HepG2 (cell line): ENCODE measurements around the gene TGM1. TPM values are rescaled to one million over a fixed set of nuclear protein-coding genes. Genes with fewer than 3 reads are reported as not detected.

ENCODE experiments used
- ESRRA ChIP-seq: sonication (generic); formaldehyde crosslinking; IDR thresholded peaks from 2 replicates; pipeline ENCODE4 v1.5.1; 2020; ENCODE audit warnings: mild to moderate bottlenecking, low read depth, missing genetic modification reagents
- HDAC2 ChIP-seq: sonication (generic); formaldehyde crosslinking; IDR thresholded peaks from 2 replicates; pipeline ENCODE4 v1.4.0; 2020; ENCODE audit warnings: missing genetic modification reagents
- HIVEP1 ChIP-seq: sonication (generic); formaldehyde crosslinking; IDR thresholded peaks from 2 replicates; pipeline ENCODE4 v1.4.0; 2020; ENCODE audit warnings: mild to moderate bottlenecking, missing genetic modification reagents
- HOXA9 ChIP-seq: sonication (generic); formaldehyde crosslinking; IDR thresholded peaks from 2 replicates; pipeline ENCODE4 v1.8.1; 2022; ENCODE audit warnings: missing genetic modification reagents, mild to moderate bottlenecking, moderate library complexity, borderline replicate concordance
- MIER2 ChIP-seq: IDR thresholded peaks from 2 replicates; pipeline ENCODE4 v1.6.1; 2016; ENCODE audit warnings: missing biosample characterization, missing genetic modification reagents
- PHF8 ChIP-seq: sonication (generic); formaldehyde crosslinking; IDR thresholded peaks from 2 replicates; pipeline ENCODE4 v1.5.0; 2020; ENCODE audit warnings: missing genetic modification reagents
- RAD21 ChIP-seq: fragments of 450-650 bp; formaldehyde crosslinking; IDR thresholded peaks from 2 replicates; pipeline ENCODE4 v1.5.0; 2020; ENCODE audit warnings: mild to moderate bottlenecking
- RFX3 ChIP-seq: IDR thresholded peaks from 2 replicates; pipeline ENCODE4 v1.6.1; 2016; ENCODE audit warnings: missing biosample characterization, missing genetic modification reagents
- RFXAP ChIP-seq: sonication (generic); formaldehyde crosslinking; IDR thresholded peaks from 2 replicates; pipeline ENCODE4 v1.4.0; 2020; ENCODE audit warnings: missing genetic modification reagents, borderline replicate concordance
- RORA ChIP-seq: sonication (generic); formaldehyde crosslinking; IDR thresholded peaks from 2 replicates; pipeline ENCODE4 v1.5.0; 2020; ENCODE audit warnings: mild to moderate bottlenecking, missing genetic modification reagents, moderate library complexity
- SIN3A ChIP-seq: IDR thresholded peaks from 2 replicates; pipeline ENCODE4 v1.6.1; 2011; ENCODE audit warnings: low read depth, mild to moderate bottlenecking, control low read depth, low read length, borderline replicate concordance
- SPEN ChIP-seq: sonication (generic); formaldehyde crosslinking; IDR thresholded peaks from 2 replicates; pipeline ENCODE4 v1.5.1; 2020; ENCODE audit warnings: low read depth, mild to moderate bottlenecking, missing genetic modification reagents
- YEATS2 ChIP-seq: sonication (generic); formaldehyde crosslinking; IDR thresholded peaks from 2 replicates; pipeline ENCODE4 v1.4.0; 2020; ENCODE audit warnings: missing genetic modification reagents, borderline replicate concordance
- ZC3H13 ChIP-seq: sonication (generic); formaldehyde crosslinking; IDR thresholded peaks from 2 replicates; pipeline ENCODE4 v1.8.1; 2023; ENCODE audit warnings: mild to moderate bottlenecking, missing genetic modification reagents, moderate library complexity
- ZIK1 ChIP-seq: sonication (generic); formaldehyde crosslinking; IDR thresholded peaks from 2 replicates; pipeline ENCODE4 v1.5.0; 2020; ENCODE audit warnings: mild to moderate bottlenecking, low read depth, missing genetic modification reagents, borderline replicate concordance
- ZKSCAN8 ChIP-seq: IDR thresholded peaks from 2 replicates; pipeline ENCODE4 v1.6.1; 2016; ENCODE audit warnings: borderline replicate concordance, missing genetic modification reagents, missing compliant biosample characterization
- ZNF180 ChIP-seq: sonication (generic); formaldehyde crosslinking; IDR thresholded peaks from 2 replicates; pipeline ENCODE4 v1.4.0; 2020; ENCODE audit warnings: low read depth, missing genetic modification reagents, borderline replicate concordance
- ZNF224 ChIP-seq: sonication (generic); formaldehyde crosslinking; IDR thresholded peaks from 2 replicates; pipeline ENCODE4 v1.5.0; 2020; ENCODE audit warnings: mild to moderate bottlenecking, missing genetic modification reagents
- ZNF547 ChIP-seq: sonication (generic); formaldehyde crosslinking; IDR thresholded peaks from 2 replicates; pipeline ENCODE4 v1.5.1; 2020; ENCODE audit warnings: mild to moderate bottlenecking, missing genetic modification reagents
- ZNF773 ChIP-seq: sonication (generic); formaldehyde crosslinking; IDR thresholded peaks from 2 replicates; pipeline ENCODE4 v1.4.0; 2020; ENCODE audit warnings: missing genetic modification reagents, borderline replicate concordance
- ZSCAN12 ChIP-seq: sonication (generic); formaldehyde crosslinking; IDR thresholded peaks from 2 replicates; pipeline ENCODE4 v1.9.0; 2021; ENCODE audit warnings: mild to moderate bottlenecking, missing genetic modification reagents
- polyA plus RNA-seq, 8 experiments: library from polyadenylated mRNA; depleted of rRNA in 3 of 8; stranded (reverse) in 7 of 8; unstranded in 1 of 8; fragments of >200 nt; fragmentation: Illumina TruSeq in 4 of 8; extraction: Trizol in 4 of 8; gene quantifications; 2 replicates each; pipeline versions ENCODE4 v1.2.1 to v1.2.3, GENCODE V29; 2011 to 2016; ENCODE audit warnings: low read depth in 4 of 8, missing spikeins in 1 of 8, mixed read lengths in 1 of 8; ENCODE audit not compliant: insufficient read depth in 1 of 8
- total RNA-seq, 5 experiments: library from RNA; depleted of rRNA; stranded (reverse); fragments of >200 nt; fragmentation: Illumina TruSeq; extraction: Trizol; gene quantifications; 2 replicates each; pipeline ENCODE4 v1.2.3, GENCODE V29; 2016; ENCODE audit warnings: low read depth in 1 of 5
- TF ChIP-seq, protein P1 (sequence below): sonication (generic); formaldehyde crosslinking; IDR thresholded peaks from 2 replicates; pipeline ENCODE4 v1.5.0; 2020; ENCODE audit warnings: mild to moderate bottlenecking, missing genetic modification reagents, moderate library complexity
- TF ChIP-seq, protein P2 (sequence below): sonication (generic); formaldehyde crosslinking; IDR thresholded peaks from 2 replicates; pipeline ENCODE4 v1.8.1; 2023; ENCODE audit warnings: mild to moderate bottlenecking, missing genetic modification reagents, borderline replicate concordance
- TF ChIP-seq, protein P3 (sequence below): sonication (generic); formaldehyde crosslinking; IDR thresholded peaks from 2 replicates; pipeline ENCODE4 v1.8.0; 2022; ENCODE audit warnings: low read depth, missing genetic modification reagents
- TF ChIP-seq, protein P4 (sequence below): sonication (generic); formaldehyde crosslinking; IDR thresholded peaks from 2 replicates; pipeline ENCODE4 v1.5.1; 2020; ENCODE audit warnings: missing genetic modification reagents, mild to moderate bottlenecking, borderline replicate concordance

The TGM1 gene
- total and polyA plus RNA-seq, 2 of the 13 experiments (the other 11 are each of a cell fraction or from before 2014, with no cell fraction given), result 3.2 to 10.6 TPM

DNA sequence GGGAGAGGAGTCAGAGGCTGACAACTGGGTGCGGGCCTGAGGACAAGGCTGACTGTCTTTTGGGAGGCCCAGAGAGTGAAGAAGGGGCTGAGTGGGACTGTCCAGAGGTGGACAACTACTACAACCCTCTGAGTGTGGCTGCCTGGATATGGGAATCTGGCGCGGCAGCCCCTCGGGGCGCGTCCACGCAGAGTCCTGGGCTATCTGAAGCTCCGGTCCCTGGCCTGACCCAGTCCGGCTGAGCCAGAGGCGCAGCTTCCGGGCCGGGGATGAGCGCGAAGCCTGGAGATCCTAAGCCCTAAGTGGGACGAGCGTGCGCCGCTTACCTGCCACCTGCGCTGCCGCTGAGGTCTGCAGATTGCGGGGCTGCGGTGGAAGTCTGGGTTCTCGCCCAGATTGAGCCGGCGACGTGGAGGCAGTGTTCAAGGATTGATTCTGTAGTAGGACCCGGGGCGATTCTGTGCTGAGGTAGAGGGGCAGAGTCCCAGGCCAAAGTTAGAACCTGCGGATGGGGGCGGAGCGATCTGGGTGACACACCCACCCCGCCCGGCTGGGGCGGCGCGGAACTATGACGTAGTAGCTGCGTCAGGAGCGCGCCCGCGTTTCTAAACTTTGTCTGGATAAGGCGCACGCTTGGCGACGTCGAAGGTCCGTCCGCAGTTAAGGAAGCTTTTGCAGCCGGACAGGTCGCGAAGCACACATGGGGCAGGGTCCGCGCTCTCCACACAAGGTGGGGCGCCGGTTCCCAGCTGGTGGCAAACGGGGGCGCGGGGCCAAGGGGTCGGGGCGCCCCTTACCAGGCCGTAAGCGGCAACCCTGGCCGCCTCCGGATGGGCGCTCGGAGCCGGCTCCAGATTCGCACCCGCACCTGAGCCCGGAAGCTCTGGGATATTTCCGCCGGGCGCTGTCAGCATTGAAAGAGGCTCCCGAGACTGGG, 36.5 kb upstream of the TGM1 start, which contains the start of the genes DHRS1 and NOP9 (continued):
- TF ChIP-seq RFX3 (CRISPR knock-in tag) (no peak), ZNF180 (CRISPR knock-in tag) (0 out of 2 replicates have a peak, but pooled peaks have one; percentile 41), HIVEP1 (CRISPR knock-in tag) (peak; percentile 96), ZIK1 (CRISPR knock-in tag) (peak; percentile 88), RAD21 (CRISPR knock-in tag) (peak; percentile 54; the same call in 1 of the 2 replicates), RORA (CRISPR knock-in tag) (no peak), ESRRA (CRISPR knock-in tag) (peak; percentile 67; the same call in 1 of the 2 replicates), ZNF547 (CRISPR knock-in tag) (peak; percentile 99), ZKSCAN8 (no peak; the same call in 1 of the 2 replicates), ZNF224 (CRISPR knock-in tag) (peak; percentile 94), YEATS2 (CRISPR knock-in tag) (peak; percentile 99), HDAC2 (CRISPR knock-in tag) (peak; percentile 92), PHF8 (CRISPR knock-in tag) (peak; percentile 100), ZSCAN12 (CRISPR knock-in tag) (peak; percentile 96), ZNF773 (CRISPR knock-in tag) (0 out of 2 replicates have a peak, but pooled peaks have one; percentile 24), HOXA9 (CRISPR knock-in tag) (no peak), SIN3A (peak; percentile 100), SPEN (peak; percentile 99), MIER2 (CRISPR knock-in tag) (peak; percentile 86), ZC3H13 (CRISPR knock-in tag) (no peak), RFXAP (CRISPR knock-in tag) (peak; percentile 96)
- TF ChIP-seq, protein P1, sequence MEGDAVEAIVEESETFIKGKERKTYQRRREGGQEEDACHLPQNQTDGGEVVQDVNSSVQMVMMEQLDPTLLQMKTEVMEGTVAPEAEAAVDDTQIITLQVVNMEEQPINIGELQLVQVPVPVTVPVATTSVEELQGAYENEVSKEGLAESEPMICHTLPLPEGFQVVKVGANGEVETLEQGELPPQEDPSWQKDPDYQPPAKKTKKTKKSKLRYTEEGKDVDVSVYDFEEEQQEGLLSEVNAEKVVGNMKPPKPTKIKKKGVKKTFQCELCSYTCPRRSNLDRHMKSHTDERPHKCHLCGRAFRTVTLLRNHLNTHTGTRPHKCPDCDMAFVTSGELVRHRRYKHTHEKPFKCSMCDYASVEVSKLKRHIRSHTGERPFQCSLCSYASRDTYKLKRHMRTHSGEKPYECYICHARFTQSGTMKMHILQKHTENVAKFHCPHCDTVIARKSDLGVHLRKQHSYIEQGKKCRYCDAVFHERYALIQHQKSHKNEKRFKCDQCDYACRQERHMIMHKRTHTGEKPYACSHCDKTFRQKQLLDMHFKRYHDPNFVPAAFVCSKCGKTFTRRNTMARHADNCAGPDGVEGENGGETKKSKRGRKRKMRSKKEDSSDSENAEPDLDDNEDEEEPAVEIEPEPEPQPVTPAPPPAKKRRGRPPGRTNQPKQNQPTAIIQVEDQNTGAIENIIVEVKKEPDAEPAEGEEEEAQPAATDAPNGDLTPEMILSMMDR, result peak; percentile 53
- TF ChIP-seq, protein P2, sequence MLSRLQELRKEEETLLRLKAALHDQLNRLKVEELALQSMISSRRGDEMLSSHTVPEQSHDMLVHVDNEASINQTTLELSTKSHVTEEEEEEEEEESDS (CRISPR knock-in tag), result 0 out of 2 replicates have a peak, but pooled peaks have one; percentile 92
- TF ChIP-seq, protein P3, sequence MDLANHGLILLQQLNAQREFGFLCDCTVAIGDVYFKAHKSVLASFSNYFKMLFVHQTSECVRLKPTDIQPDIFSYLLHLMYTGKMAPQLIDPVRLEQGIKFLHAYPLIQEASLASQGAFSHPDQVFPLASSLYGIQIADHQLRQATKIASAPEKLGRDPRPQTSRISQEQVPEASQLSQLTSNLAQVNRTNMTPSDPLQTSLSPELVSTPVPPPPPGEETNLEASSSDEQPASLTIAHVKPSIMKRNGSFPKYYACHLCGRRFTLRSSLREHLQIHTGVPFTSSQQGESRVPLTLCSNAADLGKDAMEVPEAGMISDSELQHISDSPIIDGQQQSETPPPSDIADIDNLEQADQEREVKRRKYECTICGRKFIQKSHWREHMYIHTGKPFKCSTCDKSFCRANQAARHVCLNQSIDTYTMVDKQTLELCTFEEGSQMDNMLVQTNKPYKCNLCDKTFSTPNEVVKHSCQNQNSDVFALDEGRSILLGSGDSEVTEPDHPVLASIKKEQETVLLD (CRISPR knock-in tag), result no peak
- TF ChIP-seq, protein P4, sequence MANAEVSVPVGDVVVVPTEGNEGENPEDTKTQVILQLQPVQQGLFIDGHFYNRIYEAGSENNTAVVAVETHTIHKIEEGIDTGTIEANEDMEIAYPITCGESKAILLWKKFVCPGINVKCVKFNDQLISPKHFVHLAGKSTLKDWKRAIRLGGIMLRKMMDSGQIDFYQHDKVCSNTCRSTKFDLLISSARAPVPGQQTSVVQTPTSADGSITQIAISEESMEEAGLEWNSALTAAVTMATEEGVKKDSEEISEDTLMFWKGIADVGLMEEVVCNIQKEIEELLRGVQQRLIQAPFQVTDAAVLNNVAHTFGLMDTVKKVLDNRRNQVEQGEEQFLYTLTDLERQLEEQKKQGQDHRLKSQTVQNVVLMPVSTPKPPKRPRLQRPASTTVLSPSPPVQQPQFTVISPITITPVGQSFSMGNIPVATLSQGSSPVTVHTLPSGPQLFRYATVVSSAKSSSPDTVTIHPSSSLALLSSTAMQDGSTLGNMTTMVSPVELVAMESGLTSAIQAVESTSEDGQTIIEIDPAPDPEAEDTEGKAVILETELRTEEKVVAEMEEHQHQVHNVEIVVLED, result peak; percentile 97
